Astrocyte of the cerebellum (primary cell): ENCODE results near the gene TIGAR.

ENCODE experiments used
- DNase-seq: peaks from one replicate; pipeline ENCODE4 v3.0.0-alpha.2; 2011; ENCODE audit warnings: low read depth
- H3K4me3 ChIP-seq: 2 replicates; pipeline ENCODE4 v1.5.1; 2011; ENCODE audit warnings: mild to moderate bottlenecking, low read depth, low read length, moderate library complexity
- CTCF ChIP-seq: IDR thresholded peaks from 2 replicates; pipeline ENCODE4 v1.5.1; 2012; ENCODE audit warnings: low read length, low read depth, moderate library complexity, mild to moderate bottlenecking; ENCODE audit errors: missing control alignments
- in situ Hi-C: cut with HindIII; loops from 2 replicates; pipeline ENCODE4 v1.10.0; 2017; ENCODE audit warnings: low sequenced_read_pairs

The TIGAR gene

GRCh38 chr12:4293299-4293965 is 27.6 kb upstream of the TIGAR start:
- no peak for TF ChIP-seq CTCF
- H3K4me3 ChIP-seq = no peak overlapping the region
- no peak for DNase-seq
- in situ Hi-C loops = no loop called here

GRCh38 chr12:4293966-4294505 is 27.0 kb upstream of the TIGAR start:
- no peak for TF ChIP-seq CTCF
- no peak for DNase-seq
- no peak overlapping the region for H3K4me3 ChIP-seq
- in situ Hi-C loops = no loop called here

GRCh38 chr12:4296751-4297150 is 24.3 kb upstream of the TIGAR start:
- no peak for DNase-seq
- no peak overlapping the region for H3K4me3 ChIP-seq
- in situ Hi-C loops = no loop called here
- TF ChIP-seq CTCF = no peak

GRCh38 chr12:4297617-4298016 is 23.4 kb upstream of the TIGAR start:
- in situ Hi-C loops = no loop called here
- no peak for DNase-seq
- no peak for TF ChIP-seq CTCF

GRCh38 chr12:4300883-4301282 is 20.1 kb upstream of the TIGAR start:
- H3K4me3 ChIP-seq = no peak overlapping the region
- no peak for DNase-seq
- no peak for TF ChIP-seq CTCF
- in situ Hi-C loops = no loop called here

More at GRCh38 chr12:4297617-4298016, 23.4 kb upstream of the TIGAR start:
- H3K4me3 ChIP-seq = no peak overlapping the region

- TF ChIP-seq CTCF = no peak
- in situ Hi-C loops = no loop called here
- no peak for DNase-seq
- no peak overlapping the region for H3K4me3 ChIP-seq
Measured at GRCh38 chr12:4301932-4302501, 19.0 kb upstream of the TIGAR start.
